Stimulated activated CD4-positive, alpha-beta T cell treated with anti-CD3 and anti-CD28 coated beads, Interleukin-2, amount 100 ng/mL, for 24 hours (primary cell): ENCODE data around the gene ZNHIT3.
"Not testable (repeated sequence)": the region's sequence is repeated elsewhere in the genome, so short reads cannot be mapped to it uniquely, and the experiment has no call there.

Experiments used
- DNase-seq, 2 donors: peaks; one replicate each; pipeline ENCODE4 v3.0.0-alpha.2; 2020

The ZNHIT3 gene

DNA sequence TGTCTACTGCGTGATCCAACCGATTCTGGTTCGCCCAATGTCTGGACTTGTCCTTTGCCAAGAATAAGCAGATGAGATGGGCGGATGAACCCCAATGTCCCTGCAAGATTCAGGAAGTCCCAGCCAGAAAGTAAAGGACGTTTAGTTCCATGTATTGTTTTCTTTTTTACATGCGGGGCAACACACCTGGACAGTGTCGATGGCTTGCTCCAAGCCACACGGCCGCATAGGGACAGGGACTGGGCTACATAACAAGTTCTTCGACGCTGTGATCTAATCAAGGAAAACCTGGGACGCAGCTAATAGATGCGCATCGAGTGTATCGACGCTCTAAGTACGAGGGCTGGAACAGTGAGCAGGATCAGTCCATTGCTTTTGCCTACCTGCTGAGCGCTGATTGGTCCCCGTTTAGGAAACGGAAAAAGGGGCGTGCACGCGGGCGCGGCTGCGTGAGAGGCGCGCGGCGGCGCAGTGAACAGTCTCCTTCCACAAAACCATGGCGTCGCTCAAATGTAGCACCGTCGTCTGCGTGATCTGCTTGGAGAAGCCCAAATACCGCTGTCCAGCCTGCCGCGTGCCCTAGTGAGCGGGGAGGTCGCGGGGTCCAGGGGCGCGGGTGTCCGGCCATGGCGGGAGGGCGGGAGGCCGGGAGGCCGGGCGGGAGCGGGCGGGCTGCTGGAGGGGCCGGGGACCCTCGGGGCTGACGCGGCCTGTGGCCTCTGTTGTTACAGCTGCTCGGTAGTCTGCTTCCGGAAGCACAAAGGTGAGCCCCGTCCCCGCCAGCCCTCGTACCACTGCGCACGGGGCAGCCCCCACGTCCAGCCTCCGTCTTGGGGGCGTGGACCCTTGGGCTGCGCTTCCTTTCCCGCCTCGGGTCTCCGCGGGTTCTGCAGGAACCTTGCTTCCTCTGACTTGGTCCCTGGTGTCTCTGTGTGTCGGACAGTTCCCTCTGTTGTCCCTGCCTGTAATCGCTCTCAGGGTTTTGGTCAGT is at the start of gene ZNHIT3:
TSS of gene ZNHIT3 (plus strand) at position 478 of the 991 bp plus-strand sequence. CDS start at position 497, 19 bp downstream.
- peak; percentile 91 to 93 for DNase-seq

DNA sequence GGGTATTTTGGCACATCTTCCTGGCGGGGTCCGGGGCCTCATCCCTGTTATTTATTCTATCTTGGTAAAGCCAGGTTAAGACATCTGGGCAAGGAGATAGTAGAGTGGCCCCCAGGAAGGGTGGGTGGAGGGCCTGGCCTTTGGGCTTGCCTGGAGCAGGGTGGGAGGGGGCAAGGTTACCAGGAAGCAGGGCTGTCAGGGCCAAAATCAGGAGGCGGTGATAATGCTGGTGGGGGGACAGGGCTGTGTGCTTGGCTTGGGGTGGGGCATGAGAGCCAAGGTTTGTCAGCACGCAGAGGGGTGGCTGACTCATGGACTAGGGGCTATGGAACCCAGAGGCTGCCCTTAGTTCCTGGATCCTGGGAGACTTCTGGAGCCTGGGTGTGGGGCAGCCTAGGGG is 44.7 kb upstream of the ZNHIT3 start:
- DNase-seq, result not testable (repeated sequence)

DNA sequence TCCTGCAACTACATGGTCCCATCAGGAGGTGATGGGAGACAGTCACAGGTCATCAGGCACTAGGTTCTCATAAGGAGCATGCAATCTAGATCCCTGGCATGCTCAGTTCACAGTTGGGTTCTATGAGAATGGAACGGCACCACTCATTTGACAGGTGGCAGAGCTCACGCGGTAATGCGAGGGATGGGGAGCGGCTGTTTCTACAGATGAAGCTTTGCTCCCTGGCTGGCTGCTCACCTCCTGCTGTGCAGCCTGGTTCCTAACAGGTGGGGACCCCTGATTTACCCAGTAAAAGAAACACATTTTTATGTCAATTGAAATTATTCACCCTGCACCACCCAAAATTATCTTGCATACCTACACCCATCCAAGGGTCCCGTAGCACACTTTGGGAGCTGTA is 42.7 kb upstream of the ZNHIT3 start:
- no peak for DNase-seq

DNA sequence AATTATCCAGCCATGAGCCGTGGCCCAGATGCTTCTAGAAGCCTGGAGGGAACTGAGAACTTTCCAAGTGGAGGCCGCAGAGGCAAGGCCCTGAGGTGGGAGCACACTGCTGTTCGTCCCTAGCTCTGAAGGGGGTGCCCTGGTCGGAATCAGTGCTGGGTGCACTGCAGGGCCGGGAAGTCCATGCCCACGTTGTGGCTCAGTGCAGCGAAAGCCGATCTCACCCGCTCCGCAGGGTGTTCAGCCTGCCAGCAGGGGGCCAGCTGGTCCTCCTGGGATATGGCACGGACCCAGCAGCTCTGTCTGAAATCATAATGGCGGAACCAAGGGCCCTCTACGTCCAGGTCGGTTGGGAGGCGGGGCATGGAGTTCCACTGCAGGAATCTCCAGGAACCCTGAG is 36.5 kb upstream of the ZNHIT3 start:
- not testable (repeated sequence) for DNase-seq

DNA sequence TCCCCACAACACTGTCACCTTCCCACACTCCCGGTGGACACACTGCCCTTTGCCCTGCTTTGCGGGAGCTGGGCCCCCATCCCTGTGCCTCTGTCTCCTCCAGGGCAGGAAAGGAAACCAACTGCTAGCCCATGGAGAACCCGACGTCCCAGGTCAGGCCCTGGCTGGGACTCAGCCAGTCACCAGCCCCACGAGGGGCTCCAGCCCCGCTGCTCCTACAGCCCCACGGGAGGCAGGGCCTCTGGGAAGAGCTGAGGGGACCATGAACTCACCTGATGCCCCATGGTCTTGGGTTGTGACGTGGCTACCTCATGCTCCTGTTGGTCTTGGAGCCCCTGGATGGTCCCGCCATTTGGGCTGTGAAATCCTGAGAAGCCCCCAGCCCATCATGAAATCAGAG is 33.6 kb upstream of the ZNHIT3 start:
- not testable (repeated sequence) for DNase-seq

DNA sequence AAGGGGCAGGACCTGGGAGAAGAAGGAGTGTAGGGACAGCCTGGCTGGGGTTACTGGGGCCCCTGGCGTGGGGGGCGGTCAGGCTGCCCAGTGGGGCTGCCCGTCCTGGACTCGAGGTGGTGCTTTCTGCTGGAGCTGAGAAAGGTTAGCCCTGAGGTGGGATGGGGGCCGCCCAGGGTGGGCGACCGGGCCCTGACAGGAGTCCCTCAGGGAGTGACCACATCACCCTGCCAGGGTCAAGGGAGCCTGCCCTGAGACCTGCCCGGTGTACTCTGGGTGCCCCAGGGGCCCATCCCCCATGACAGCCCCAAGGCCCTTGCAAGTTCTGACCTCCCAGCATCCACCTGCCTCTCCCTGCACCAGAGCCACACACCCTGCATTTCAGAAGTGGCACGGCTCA is 28.8 kb upstream of the ZNHIT3 start:
- not testable (repeated sequence) for DNase-seq

DNA sequence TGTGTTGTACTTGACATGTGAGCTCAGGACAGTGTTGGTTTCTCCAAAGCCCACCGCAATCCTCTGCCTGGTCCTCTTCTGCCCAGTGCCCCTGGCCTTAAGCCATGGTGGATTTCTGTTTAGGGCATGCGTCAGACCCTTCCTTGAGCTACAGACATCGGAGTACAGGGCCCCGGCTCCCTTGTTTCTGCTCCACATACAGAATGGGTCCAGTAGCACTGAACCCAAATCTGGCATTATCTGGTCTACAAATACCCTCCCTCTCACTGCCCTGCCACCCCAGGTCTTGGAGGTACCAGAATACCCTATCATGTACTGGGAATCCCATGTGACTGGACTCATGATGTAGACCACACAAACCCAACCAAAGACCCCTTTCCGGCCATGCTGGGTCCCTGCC is 27.4 kb upstream of the ZNHIT3 start:
- no peak for DNase-seq

DNA sequence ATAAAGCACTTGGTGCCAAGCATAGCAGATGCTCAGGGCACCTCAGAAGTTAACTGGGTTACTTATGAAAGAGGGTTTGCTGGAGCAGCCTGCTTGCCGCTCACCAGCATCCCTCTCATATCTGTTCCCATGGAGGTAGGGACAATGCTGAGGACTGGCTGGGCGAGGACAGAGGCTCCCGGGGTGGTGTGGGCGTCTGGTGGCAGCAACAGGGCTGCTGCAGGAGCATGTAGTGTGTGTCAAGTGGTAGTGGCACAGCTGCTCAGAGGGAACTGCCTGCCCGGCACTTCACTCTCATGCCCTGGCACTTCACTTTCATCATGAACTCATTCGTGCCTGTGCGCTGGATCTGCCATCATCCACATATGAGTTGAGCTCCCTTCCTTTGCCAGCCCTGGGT is 26.9 kb upstream of the ZNHIT3 start:
- DNase-seq, result no peak

DNA sequence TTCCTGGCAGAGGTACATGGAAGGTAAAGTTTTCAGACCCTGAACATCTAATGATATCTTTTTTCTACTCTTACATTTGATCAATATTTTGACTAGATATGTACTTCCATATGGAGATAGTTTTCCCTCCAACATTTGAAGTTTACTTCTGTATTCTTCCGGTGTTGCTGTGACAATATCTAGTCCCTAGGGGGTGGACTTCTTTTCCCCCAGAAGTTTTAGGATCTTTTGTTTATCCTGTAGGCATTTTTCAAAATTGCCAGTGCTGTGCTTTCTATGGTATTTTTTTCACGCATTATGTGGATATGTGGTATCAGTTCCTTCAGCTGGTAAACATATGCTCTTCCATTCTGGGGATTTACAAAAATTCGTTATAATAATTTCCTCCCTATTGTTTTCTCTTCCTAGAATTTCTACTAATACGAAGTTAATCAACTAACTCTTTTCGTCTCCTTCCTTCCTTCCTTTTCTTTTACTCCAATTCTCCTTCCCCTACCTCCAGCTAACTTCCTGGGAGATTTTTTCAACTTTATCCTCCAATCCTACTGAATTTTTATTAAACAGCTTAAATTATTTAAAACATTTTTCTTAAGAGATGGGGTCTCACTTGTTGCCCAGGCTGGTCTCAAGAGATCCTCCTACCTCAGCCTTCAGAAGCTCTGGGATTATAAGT is 26.1 kb upstream of the ZNHIT3 start:
- DNase-seq, result no peak

DNA sequence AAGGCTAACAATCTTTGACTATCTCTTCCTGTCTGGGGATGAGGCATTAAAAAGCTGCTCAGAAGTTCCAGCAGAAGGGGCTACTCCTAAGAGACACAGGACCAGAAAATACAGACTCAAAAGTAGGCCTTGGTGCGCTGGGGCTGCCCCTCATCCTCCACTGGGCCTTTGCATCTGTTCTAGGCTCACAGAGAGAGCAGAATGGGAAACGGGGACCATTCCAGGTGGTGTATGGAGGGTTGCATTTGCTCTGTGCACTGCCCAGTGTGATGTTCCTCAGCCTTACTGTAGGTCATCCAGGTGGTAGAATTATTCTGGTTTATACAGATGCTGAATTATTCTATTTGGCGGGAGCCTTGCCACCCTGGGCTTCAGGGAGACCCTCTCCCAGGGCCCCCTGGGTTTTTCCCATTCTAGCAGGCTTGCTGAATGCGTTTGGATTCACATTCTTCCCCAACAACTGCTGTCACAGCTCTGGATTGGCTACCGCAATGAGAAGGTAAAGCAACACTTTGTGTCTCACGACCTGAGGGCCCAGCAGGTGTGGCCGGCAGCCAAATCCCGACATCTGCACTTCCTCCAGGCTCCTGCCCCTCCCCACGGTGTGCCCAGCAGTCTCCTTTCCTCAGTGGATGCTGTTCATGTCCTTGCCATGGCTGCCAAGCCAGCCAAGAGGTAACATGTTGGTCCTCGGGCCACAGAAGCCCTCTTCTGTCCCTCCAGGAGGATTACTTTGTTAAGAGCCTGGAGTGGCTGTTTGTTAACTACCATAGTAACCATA is 25.0 kb upstream of the ZNHIT3 start:
- DNase-seq, result no peak

DNA sequence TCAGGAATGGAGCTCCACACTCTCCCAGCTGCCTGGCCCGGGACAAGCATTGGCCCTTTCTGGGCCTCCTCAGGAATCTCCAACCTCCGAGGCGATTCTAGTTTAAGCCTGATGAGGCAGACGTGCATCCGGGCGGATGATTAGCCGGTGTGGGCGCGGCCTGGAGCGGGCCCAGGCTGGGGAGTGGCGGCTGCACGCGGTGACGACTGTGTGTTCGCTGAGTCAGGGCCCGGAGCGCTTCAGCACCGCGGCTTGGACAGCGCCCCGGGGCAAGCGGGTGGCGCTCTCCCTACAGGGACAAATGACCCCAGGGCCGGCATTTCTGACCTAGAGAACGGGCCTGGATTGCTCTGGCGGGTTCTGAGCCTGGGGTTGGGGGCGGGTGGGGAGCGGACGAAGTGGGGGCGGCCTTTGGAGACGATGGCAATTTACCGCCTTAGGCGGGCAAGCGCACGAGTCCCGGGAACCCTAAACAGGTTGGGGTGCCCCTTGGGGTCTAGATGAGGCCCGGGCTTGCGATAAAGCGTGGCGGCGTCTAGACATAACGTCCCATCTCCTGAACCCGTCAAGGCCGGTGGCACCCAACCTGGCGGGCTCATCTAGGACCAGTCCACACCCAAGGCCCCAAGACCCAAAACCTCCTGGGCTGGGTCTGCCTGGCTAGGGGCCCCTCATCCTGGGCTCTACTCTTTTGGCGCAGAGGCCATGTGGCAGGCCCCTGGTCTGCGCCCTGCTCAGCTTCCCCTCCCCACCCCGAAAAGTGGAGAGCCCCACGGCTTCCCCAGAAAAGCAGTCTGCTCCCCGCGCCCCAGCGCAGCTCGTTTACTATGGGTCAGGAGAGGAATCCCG is 22.3 kb upstream of the ZNHIT3 start:
- peak; percentile 50 to 70 for DNase-seq

DNA sequence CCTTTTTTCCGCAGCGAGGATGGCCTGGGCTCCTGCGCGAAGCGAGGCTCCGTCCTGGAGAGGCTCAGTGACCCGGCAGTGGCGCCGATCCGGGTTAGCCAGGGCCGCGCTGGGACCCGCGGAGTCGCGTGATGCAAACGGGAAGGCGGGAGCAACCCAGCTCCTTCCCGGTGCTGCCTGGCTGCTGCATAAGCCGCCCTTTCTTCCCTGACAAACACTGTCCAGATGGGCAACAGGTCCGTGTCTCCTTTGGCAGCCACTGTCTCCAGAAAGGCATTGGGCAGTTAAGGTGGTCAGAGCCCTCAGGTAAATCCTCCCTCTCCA is 21.8 kb upstream of the ZNHIT3 start:
- DNase-seq, result no peak

DNA sequence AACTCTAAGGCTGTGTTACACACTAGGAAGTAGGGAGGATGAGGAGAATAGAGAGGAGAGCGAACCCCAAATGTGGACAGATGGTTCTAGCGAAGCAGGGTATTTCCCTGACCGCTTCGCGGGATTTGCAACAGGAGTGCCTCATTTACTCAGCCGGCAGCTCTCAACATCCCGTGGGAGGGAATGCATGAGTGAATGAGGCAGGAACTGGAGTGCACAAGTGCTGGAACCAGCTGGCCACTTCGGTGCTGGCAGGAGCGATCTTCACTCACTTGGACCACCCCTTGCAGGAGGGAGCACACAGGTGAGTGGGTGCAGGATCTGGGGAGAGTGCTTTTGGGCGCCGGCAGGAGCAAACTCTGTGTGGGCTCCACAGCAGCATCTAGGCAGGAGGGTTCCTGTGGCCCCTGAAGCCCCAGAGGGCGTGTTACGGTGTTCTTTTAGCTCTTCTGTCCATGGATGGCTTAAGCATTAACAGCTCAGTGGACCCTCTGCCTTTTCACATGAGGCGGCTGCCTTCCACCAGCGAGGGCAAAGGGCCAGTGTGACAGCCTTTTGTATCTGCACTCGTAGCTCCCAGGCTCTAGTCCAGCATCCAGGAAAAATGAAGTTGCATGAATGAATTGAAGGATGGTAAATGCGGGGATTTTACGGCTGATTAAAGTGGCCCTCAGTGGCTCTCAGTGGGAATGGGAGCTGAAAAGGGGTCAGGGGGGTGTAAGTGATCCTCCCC is 17.4 kb upstream of the ZNHIT3 start:
- no peak for DNase-seq

DNA sequence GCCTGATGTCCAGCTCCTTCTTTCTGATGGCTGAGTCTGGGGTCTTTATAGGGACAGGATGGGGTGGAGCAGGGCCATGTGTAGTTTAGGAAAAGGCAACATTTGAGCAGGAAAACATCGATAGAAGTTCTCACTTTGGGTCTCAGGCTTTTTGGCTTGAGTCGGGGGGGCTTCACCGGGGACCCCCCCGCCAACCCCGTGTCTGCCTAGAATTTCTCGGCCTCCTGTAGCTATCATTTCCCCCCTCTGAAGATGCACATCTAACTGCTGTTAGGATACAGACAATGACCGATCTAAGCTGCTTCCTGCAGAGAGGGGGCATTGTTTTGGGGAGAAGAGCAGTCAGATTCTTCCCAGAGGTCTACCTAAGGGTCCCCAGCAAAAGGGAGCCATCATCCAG is 16.7 kb upstream of the ZNHIT3 start:
- no peak for DNase-seq

DNA sequence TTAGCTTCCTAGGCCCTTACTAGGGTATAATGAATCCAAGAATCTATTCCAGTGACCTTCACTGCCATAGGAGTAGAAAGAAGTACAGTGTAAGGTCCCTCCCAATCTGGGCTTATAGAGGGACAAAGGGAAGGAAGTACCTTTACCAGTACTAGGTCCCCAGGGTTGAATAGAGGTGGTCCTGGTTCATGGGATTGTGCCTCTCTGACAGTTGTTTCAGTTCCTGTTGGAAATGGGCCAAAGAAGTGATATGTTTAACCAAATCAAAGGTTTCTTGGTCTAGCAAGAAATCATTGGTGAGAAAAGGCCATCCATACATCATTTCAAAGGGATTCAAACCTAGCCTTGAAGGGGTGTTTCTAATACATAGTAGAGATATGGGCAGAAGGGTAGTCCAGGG is 16.0 kb upstream of the ZNHIT3 start:
- DNase-seq, result no peak

DNA sequence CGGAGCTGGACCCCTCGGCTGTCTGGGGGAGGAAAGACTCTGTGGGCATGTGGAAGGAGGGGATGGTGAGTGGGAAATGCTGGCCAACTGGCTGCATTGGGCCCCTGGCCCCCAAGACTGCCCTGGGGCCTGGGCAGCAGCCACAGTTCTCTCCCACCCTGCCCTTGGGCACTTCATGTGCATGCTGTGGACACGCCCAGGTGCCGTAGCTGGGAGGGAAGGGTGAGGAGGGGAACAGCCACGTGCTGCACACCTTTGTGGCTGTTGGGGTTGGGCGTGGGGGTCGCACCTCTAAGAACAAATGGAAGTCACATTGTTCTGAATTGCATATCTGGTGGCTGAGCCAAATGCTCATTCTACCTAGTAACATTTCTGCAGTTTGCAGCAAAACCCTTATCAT is 11.9 kb upstream of the ZNHIT3 start:
- DNase-seq, result no peak

DNA sequence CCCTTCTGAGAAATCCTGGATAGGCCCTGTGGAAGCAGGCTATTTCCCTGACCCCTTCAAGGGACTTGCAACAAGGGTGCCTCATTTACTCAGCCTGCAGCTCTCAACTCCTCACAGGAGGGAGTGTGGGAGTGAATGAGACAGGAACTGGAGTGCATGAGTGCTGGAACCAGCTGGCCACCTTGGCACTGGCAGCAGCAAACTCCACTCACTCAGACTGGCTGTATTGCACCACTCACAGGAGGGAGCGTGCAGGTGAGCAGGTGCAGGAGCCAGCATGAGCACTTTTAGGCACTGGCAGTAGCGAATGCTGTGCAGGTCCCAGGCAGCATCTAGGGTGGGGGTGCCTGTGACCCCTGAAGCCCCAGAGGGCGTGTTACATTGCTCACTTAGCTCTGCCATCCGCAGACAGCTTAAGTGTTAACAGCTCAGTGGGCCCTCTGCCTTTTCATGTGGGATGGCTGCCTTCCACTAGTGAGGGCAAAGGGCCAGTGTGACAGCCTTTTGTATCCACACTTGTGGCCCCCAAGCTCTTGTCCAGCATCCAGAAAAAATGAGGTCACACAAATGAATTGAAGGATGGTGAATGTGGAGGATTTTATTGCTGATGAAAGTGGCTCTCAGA is 11.0 kb upstream of the ZNHIT3 start:
- no peak for DNase-seq

DNA sequence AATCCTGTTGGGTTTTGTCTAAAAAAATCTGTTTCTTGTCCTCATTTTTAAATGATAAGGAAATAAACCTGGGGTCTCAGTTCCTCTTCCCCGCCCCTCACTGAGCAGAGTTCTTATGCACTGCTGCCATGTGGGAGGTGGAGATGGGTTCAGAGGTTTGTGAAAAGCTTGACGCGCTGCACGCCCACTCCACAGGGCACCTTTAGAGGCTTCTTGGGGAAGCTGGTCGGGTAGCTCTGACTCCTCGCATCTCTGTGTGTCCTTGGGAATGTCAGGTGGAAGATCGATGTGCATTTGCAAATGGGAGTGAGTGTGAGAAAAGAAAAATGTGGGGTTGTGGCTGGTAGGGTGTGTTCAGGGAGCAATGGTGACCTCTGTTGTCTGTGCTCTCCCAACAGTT is 4.7 kb upstream of the ZNHIT3 start:
- no peak for DNase-seq

DNA sequence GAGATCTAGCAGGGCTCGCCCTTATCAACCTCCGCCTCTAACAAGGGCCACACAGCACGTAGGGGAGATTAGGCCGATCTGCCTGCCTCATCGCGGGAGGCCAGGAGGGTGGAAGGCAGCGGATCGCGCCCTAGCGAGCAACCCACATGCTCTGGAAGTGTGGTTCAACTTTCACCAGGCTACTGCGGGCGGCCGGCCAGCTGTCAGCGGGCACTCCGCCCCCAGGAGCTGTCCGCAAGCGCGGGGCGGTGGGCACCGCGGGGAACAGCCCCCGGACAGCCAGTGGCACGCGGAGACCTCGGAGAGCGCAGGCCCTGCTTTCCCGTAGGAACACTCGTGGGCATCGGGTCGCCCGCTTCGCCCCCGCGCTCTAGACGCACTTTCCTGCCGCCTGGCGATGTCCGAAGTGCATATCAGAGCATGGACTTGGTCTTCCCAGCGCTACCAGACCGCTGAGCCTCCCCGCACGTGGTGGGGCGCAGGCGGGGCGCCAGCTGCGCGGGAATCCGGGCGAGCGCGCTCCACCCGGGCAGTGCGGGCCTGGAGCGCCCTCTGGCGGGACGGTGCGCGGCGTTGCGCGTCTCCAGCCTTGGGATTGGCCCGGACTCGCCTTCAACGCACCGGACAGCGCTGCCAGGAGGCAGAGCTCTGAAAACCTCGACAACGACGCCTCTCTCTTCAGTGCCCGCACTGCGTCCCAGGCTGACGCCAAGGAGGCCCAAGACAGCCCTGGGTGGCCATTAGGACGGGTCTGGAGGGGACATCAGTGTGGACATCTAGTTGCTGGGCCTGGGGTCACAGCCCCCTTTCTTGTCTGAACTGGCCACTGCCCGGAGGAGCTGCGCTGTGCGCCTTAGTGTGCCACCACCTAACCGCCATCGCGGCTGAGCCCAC is 3.6 kb upstream of the ZNHIT3 start:
- peak; percentile 88 to 90 for DNase-seq

DNA sequence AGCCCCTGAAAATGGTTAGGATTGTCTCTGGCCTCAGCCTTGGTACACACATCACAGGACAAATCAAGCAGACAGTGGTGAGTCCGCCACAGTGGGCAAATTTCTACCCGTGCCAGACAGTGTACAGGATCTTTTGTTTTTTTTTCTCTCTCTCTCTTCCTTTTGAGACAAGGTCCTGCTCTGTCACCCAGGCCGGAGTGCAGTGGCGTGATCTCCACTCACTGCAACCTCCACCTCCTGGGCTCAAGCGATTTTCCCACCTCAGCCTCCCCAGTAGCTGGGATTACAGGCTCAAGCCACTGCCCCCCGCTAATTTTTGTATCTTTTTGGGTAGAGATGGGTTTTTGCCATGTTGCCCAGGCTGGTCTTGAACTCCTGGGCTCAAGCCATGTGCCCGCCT is 2.5 kb upstream of the ZNHIT3 start:
- not testable (repeated sequence) for DNase-seq
